IMR-90 (cell line): ENCODE measurements around the gene BTBD17. TPM values are rescaled to one million over a fixed set of nuclear protein-coding genes. Genes with fewer than 3 reads are reported as not detected.

Experiments
- ATAC-seq: fragments of 200-7000 bp; cut with Tn5 transposase; 2 replicates; pipeline ENCODE4 v1.9.1; 2020; ENCODE audit warnings: low read depth, mild to moderate bottlenecking, moderate library complexity
- BruUV-seq: library from RNA; stranded (reverse); fragments of 400-500 nt; replicated peaks from 2 replicates; lab custom pipeline; 2021; lab: Mats Ljungman, UMichigan
- CTCF ChIA-PET: fragments of 300-600 bp; formaldehyde crosslinking; extraction: SDS; loops from one replicate; lab custom pipeline; 2021; ENCODE audit warnings: antibody characterized with exemption; lab: Yijun Ruan, JAX
- POLR2A ChIA-PET: fragments of 300-600 bp; sonication (Branson Sonifier 250); formaldehyde crosslinking; loops from one replicate; lab custom pipeline; 2022; ENCODE audit warnings: antibody characterized with exemption; ENCODE audit not compliant: unreplicated experiment; lab: Charles Lee
- DNase-seq: peaks from one replicate; pipeline ENCODE4 v3.0.0; 2013
- H2AFZ ChIP-seq: replicated peaks from 2 replicates; pipeline ENCODE3; 2013; ENCODE audit warnings: low read length, mild to moderate bottlenecking; ENCODE audit not compliant: poor library complexity
- H2AK5ac ChIP-seq: 2 replicates; pipeline ENCODE4 v1.6.1; 2013; ENCODE audit warnings: low read depth, low read length, inconsistent platforms
- H2AK9ac ChIP-seq: replicated peaks from 2 replicates; pipeline ENCODE3; 2013; ENCODE audit warnings: mild to moderate bottlenecking, low read depth, low read length, moderate library complexity; ENCODE audit not compliant: poor library complexity
- H2BK120ac ChIP-seq: 2 replicates; pipeline ENCODE4 v1.6.1; 2013; ENCODE audit warnings: low read depth, low read length, inconsistent platforms
- H2BK15ac ChIP-seq: 3 replicates; pipeline ENCODE4 v1.6.1; 2013; ENCODE audit warnings: low read depth, low read length, inconsistent platforms
- H2BK20ac ChIP-seq: 2 replicates; pipeline ENCODE4 v1.6.1; 2013; ENCODE audit warnings: low read depth, mild to moderate bottlenecking, inconsistent platforms, low read length, moderate library complexity
- H2BK5ac ChIP-seq: 2 replicates; pipeline ENCODE4 v1.6.1; 2013; ENCODE audit warnings: mild to moderate bottlenecking, low read depth, low read length, inconsistent platforms; ENCODE audit not compliant: poor library complexity, severe bottlenecking
- H3K14ac ChIP-seq: replicated peaks from 2 replicates; pipeline ENCODE4 v1.6.1; 2013; ENCODE audit warnings: low read depth, low read length, inconsistent platforms
- H3K18ac ChIP-seq: 2 replicates; pipeline ENCODE4 v1.6.1; 2013; ENCODE audit warnings: low read depth, low read length, control low read depth
- H3K23ac ChIP-seq: 2 replicates; pipeline ENCODE4 v1.6.1; 2013; ENCODE audit warnings: low read depth, low read length, inconsistent platforms
- H3K27ac ChIP-seq: 2 replicates; pipeline ENCODE4 v1.5.1; 2013; ENCODE audit warnings: mild to moderate bottlenecking, control low read depth, low read length; ENCODE audit not compliant: insufficient read depth
- H3K27me3 ChIP-seq: 2 replicates; pipeline ENCODE4 v1.6.1; 2013; ENCODE audit warnings: low read length; ENCODE audit not compliant: control insufficient read depth, insufficient read depth
- H3K36me3 ChIP-seq: 2 replicates; pipeline ENCODE4 v1.6.1; 2013; ENCODE audit warnings: low read length, mixed read lengths; ENCODE audit not compliant: control insufficient read depth, insufficient read depth
- H3K4ac ChIP-seq: 2 replicates; pipeline ENCODE4 v1.6.1; 2013; ENCODE audit warnings: low read depth, low read length, inconsistent platforms
- H3K4me1 ChIP-seq: 2 replicates; pipeline ENCODE4 v1.6.1; 2013; ENCODE audit warnings: low read length, mixed read lengths; ENCODE audit not compliant: control insufficient read depth, insufficient read depth
- H3K4me2 ChIP-seq: 2 replicates; pipeline ENCODE4 v1.6.1; 2013; ENCODE audit warnings: low read depth, mild to moderate bottlenecking, control low read depth, low read length, moderate library complexity
- H3K4me3 ChIP-seq: 2 replicates; pipeline ENCODE4 v1.5.1; 2013; ENCODE audit warnings: low read depth, mild to moderate bottlenecking, control low read depth, low read length, moderate library complexity; ENCODE audit not compliant: insufficient read depth
- H3K56ac ChIP-seq: 2 replicates; pipeline ENCODE4 v1.6.1; 2013; ENCODE audit warnings: low read length, inconsistent platforms; ENCODE audit not compliant: insufficient read depth; ENCODE audit errors: extremely low read depth
- H3K79me1 ChIP-seq, 2 experiments: 2 replicates each; pipeline ENCODE4 v1.6.1; 2013; ENCODE audit warnings: low read length in 2 of 2, inconsistent platforms in 1 of 2, low read depth in 1 of 2
- H3K9ac ChIP-seq: 2 replicates; pipeline ENCODE4 v1.6.1; 2013; ENCODE audit warnings: low read depth, low read length, control low read depth
- H3K9me1 ChIP-seq: 2 replicates; pipeline ENCODE4 v1.6.1; 2013; ENCODE audit warnings: low read length, inconsistent platforms; ENCODE audit not compliant: insufficient read depth
- H3K9me3 ChIP-seq: 2 replicates; pipeline ENCODE4 v1.6.1; 2013; ENCODE audit warnings: low read length; ENCODE audit not compliant: control insufficient read depth, insufficient read depth
- H4K20me1 ChIP-seq: 2 replicates; pipeline ENCODE4 v1.6.1; 2013; ENCODE audit warnings: low read length, inconsistent platforms; ENCODE audit not compliant: insufficient read depth
- H4K5ac ChIP-seq: 2 replicates; pipeline ENCODE4 v1.6.1; 2013; ENCODE audit warnings: mild to moderate bottlenecking, low read depth, low read length, control low read depth
- H4K8ac ChIP-seq, 2 experiments: 2 replicates each; pipeline ENCODE4 v1.6.1; 2013; ENCODE audit warnings: low read depth in 2 of 2, low read length in 2 of 2, control low read depth in 1 of 2, inconsistent platforms in 1 of 2
- H4K91ac ChIP-seq: 2 replicates; pipeline ENCODE4 v1.6.1; 2013; ENCODE audit warnings: low read depth, low read length, inconsistent platforms; ENCODE audit not compliant: insufficient read depth
- BHLHE40 ChIP-seq: fragments of 150-350 bp; IDR thresholded peaks from 2 replicates; pipeline ENCODE4 v1.6.1; 2016; ENCODE audit warnings: mild to moderate bottlenecking, low read depth, low read length
- CEBPB ChIP-seq: IDR thresholded peaks from 2 replicates; pipeline ENCODE4 v1.6.1; 2012; ENCODE audit warnings: low read depth, low read length, improper control_type of control experiment
- CTCF ChIP-seq: conservative IDR thresholded peaks from 2 replicates; pipeline ENCODE4 v1.5.1; 2012; ENCODE audit warnings: mild to moderate bottlenecking, low read depth, low read length, improper control_type of control experiment
- FOS ChIP-seq: fragments of 150-350 bp; IDR thresholded peaks from 2 replicates; pipeline ENCODE4 v1.6.1; 2016; ENCODE audit warnings: low read depth, low read length
- MAZ ChIP-seq: IDR thresholded peaks from 2 replicates; pipeline ENCODE4 v1.6.1; 2012; ENCODE audit warnings: low read depth, mild to moderate bottlenecking, low read length, improper control_type of control experiment, moderate library complexity, borderline replicate concordance
- MXI1 ChIP-seq: IDR thresholded peaks from 2 replicates; pipeline ENCODE4 v1.6.1; 2012; ENCODE audit warnings: low read depth, mild to moderate bottlenecking, low read length, moderate library complexity, borderline replicate concordance
- NFE2L2 ChIP-seq: fragments of 150-350 bp; IDR thresholded peaks from 2 replicates; pipeline ENCODE4 v1.6.1; 2016; ENCODE audit warnings: low read depth, mild to moderate bottlenecking, low read length
- RAD21 ChIP-seq: IDR thresholded peaks from 2 replicates; pipeline ENCODE4 v1.6.1; 2012; ENCODE audit warnings: low read length, improper control_type of control experiment
- RFX5 ChIP-seq: IDR thresholded peaks from 2 replicates; pipeline ENCODE4 v1.8.0; 2012; ENCODE audit warnings: low read depth, mild to moderate bottlenecking, low read length, moderate library complexity
- USF2 ChIP-seq: fragments of 150-350 bp; IDR thresholded peaks from 2 replicates; pipeline ENCODE4 v1.6.1; 2017; ENCODE audit warnings: mild to moderate bottlenecking, antibody characterized with exemption, low read length, low read depth
- WGBS, 2 experiments: methylation state at CpG; one replicate each; pipeline versions ENCODE4 v1.1.5 to v1.1.7; 2013; ENCODE audit warnings: missing lambda C conversion rate in 2 of 2; ENCODE audit not compliant: insufficient read length in 1 of 2; ENCODE audit errors: extremely low coverage in 2 of 2; 5-methylcytosine and 5-hydroxymethylcytosine counted together
- dilution Hi-C: fragments of 300-500 bp; cut with HindIII; formaldehyde crosslinking; loops from one replicate; pipeline ENCODE4 v1.14.3; 2018; ENCODE audit warnings: low sequenced_read_pairs; ENCODE audit not compliant: unreplicated experiment
- in situ Hi-C: fragments of 300-500 bp; cut with MboI; formaldehyde crosslinking; loops from 3 replicates; pipeline ENCODE4 v1.14.3; 2019; ENCODE audit warnings: low sequenced_read_pairs, inconsistent platforms, mixed read lengths
- intact Hi-C: fragments of 100-400 bp; cut with micrococcal nuclease; formaldehyde crosslinking; loops from 2 replicates; pipeline ENCODE4 v1.10.0; 2022
- polyA plus RNA-seq, 3 experiments: library from polyadenylated mRNA; depleted of rRNA; stranded (reverse); fragments of >200 nt; gene quantifications; 2 replicates each; pipeline ENCODE4 v1.2.3, GENCODE V29; 2012; ENCODE audit warnings: low replicate concordance in 1 of 3
- total RNA-seq: library from RNA; depleted of rRNA; stranded (reverse); fragments of >200 nt; gene quantifications from 2 replicates; pipeline ENCODE4 v1.2.3, GENCODE V29; 2012

The BTBD17 gene
- total and polyA plus RNA-seq, 2 of the 4 experiments (the other 2 are of a cell fraction): not detected

DNA sequence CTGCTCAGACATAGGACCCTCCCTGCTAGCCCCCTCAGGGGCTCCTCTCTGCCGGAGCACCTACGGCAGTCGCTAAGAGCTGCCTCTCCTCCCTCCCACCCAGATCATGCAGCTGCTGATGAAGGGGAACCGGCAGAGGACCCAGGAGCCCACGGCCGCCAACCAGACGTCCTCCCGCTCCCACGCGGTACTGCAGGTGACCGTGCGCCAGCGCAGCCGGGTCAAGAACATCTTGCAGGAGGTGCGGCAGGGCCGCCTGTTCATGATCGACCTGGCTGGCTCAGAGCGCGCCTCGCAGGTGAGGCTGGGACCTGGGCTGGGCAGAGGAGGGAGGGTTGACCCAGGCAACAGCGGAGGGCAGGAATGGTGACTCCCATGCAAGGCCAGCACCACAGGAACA is 17.0 kb downstream of the BTBD17 start (continued):
- TF ChIP-seq USF2: no peak
- no peak for TF ChIP-seq NFE2L2

- WGBS, 2 experiments: no CpG with 5 or more reads among the region's 9 CpGs
- Histone ChIP-seq H4K91ac (no peak overlapping the region), H2AK5ac (no peak overlapping the region), H2BK20ac (no peak overlapping the region), H3K18ac (no peak overlapping the region), H4K20me1 (no peaks in the 10 kb centered on the region), H3K36me3 (no peaks in the 10 kb centered on the region), H2BK120ac (no peak overlapping the region), H3K4me2 (no peak overlapping the region), H3K56ac (no peak overlapping the region), H3K9ac (no peak overlapping the region), H3K4me3 (no peak overlapping the region), H3K4me1 (no peaks in the 10 kb centered on the region), H3K4ac (no peak overlapping the region), H4K8ac (no peak overlapping the region), H2BK5ac (no peak overlapping the region), H3K79me1 (no peaks in the 10 kb centered on the region), H4K5ac (no peak overlapping the region), H2AFZ (no peak overlapping the region), H3K14ac (no peak overlapping the region), H3K27ac (no peak overlapping the region), H3K9me1 (no peaks in the 10 kb centered on the region), H3K23ac (no peak overlapping the region), H2BK15ac (no peak overlapping the region), H3K9me3 (no peaks in the 10 kb centered on the region), H2AK9ac (no peak overlapping the region), H3K27me3 (no peaks in the 10 kb centered on the region; the same call in 1 of the 2 replicates)
- CTCF ChIA-PET: no interaction called here
- POLR2A ChIA-PET: no interaction called here
- no peak for DNase-seq
- TF ChIP-seq FOS: no peak
- TF ChIP-seq RAD21: no peak
- no peak for TF ChIP-seq BHLHE40
- no peak for TF ChIP-seq MXI1
- no peak for TF ChIP-seq MAZ
- no peak for TF ChIP-seq CTCF
- no peak for TF ChIP-seq CEBPB
- TF ChIP-seq USF2: no peak
- no peak for TF ChIP-seq RFX5
- no TSS peak for BruUV-seq
- in situ Hi-C loops (no loop called here), dilution Hi-C loops (no loop called here), intact Hi-C loops (no loop called here)
- ATAC-seq: no peak
These were observed 18.0 kb downstream of the BTBD17 start for GRCh38 chr17:74343526-74344284.
